HG03442 (cell line): ENCODE measurements around the gene LCN15.
"Not testable (repeated sequence)": the region's sequence is repeated elsewhere in the genome, so short reads cannot be mapped to it uniquely, and the experiment has no call there.

Experiments
- ATAC-seq: cut with Tn5 transposase; IDR thresholded peaks from one replicate; pipeline ENCODE4 v1.9.1; 2021; ENCODE audit warnings: mild to moderate bottlenecking, moderate library complexity; ENCODE audit not compliant: unreplicated experiment

The LCN15 gene

DNA sequence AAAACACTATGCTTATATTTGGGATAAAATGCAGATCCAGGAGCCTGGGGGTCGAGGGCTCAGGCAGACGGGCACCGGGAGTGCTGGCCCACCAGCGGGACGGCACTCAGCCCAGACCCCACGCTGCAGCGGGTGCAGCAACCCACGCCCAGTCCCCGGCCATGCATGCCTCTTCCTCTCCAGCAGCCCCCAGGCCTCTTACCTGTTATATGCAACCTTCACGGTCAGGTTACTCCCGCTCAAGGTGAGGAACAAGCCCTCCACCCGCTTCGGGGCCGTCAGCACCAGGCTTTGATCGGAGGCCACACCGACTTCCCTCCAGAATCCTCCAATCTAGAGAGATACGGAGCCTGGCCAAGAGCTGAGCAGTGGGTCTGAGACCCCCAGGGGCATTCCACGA lies 7.5 kb downstream of the LCN15 start:
- no peak for ATAC-seq

- no peak for ATAC-seq
Observed at GRCh38 chr9:136756134-136756438, 8.2 kb downstream of the LCN15 start.

DNA sequence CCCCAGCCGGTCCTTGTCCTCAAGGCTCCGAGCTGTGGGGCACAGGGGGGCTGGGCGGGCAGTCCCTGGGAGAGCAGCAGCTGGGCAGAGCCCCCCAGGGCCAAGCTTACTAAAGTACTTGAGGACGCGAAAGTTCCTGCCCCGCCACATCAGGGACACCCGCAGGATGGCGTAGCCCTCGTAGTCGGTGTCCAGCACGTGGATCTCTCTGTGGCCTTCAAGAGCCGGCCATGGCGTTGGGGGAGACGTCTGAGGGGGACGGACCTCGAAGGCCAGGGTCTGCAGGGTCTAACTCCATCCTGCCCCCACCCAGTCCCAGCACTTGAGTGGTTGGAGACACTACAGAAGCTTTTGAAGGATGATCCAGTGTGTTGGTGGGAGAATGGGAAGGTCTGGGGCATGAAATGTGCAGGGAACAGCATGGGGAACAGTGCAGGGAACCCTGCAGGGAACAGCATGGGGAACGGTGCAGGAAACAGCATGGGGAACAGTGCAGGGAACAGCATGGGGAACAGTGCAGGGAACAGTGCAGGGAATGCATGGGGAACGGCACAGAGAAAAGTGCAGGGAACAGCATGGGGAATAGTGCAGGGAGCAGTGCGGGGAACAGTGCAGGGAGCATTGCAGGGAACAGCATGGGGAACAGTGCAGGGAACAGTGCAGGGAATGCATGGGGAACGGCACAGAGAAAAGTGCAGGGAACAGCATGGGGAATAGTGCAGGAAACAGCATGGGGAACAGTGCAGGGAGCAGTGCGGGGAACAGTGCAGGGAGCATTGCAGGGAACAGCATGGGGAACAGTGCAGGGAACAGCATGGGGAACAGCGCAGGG lies 8.8 kb downstream of the LCN15 start:
- not testable (repeated sequence) for ATAC-seq

DNA sequence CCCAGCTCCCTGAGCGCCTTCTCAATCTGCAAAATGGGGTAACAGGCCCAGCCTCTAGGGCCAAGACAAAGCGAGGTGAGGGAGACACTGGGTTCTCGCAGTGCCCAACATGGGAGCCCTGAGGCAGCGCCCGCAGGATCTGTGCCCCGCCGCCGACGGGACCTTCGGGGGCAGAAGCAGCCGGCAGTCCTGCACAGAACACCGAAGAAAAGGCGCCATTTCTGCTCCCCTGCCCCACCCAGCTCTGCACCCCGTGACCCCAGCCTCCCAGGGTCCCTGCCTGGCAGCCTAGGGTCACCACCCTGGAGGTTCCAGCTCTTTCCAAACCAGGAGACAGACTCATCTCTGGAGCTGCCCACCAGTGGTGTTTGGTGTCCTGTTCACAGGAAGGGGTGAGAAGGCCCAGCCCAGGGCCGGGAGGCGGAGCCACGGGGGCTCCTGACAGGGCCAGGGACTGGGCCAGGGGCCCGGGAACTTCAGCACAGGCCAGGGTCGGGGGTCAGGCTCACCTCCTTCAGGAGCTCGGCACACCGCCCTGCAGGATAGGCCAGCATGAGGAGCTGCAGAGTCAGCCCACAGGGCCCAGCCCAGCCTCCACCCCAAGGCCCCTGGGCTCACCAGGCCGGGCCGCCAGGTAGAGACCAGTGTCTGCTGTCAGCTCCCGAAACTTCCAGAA lies 9.6 kb downstream of the LCN15 start:
- no peak for ATAC-seq

DNA sequence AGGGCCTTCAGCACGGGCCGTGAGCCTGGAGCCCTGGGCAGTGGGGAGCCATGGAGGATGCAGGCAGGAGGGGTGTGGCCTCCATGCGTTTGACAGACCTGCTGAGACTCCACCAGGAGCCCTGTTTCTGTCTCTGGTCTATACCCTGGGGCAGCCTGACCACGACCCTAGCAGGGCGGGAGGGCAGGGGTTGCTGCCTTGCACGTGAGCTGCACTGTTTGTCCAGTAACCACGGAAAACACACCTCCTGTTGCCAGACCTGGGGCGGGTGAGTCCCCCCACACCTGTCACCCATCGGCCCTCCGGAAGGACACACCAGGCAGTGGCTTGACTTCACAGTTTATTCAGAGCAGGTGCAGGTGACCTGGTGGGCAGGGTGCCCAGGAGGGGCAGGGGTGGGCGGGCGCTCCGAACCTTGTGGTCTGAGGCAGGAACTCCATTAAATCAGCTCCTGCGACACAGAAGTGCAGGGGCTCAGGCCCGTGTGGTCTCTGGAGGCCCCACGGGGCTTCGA lies 10.2 kb downstream of the LCN15 start:
- no peak for ATAC-seq

DNA sequence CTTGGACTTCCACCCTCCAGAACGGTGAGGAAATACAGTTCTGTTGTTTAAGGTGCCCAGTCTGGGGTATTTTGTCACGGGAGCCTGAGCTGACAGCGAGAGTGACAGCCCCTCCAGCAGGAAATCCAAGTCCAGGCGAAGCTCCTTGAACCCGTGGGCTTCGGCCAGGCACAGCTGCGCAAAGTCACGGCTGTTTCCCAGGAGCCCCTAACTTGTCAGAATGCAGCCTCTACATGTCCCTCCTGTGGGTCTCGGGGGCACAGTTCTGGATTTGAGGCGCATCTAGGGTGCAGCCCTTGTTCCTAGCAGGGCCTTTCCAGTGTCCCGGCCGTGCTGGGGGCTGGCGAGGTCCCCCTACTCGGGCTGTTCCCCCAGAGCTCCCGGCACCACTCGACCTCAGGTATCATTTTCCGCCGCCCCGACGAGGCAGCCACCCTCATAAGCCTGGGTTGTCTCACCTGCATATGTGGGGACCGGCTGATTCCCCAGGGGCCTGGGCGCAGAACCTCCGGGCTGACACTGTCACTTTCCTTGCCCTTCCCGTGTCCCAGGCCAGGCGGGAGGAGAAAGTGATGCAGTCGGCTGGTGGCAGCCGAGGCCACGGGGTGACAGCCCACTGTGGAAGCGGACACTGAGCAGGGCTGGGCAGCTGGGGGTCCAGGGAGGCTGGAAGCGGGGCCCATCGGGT lies 10.8 kb downstream of the LCN15 start:
- ATAC-seq = no peak

DNA sequence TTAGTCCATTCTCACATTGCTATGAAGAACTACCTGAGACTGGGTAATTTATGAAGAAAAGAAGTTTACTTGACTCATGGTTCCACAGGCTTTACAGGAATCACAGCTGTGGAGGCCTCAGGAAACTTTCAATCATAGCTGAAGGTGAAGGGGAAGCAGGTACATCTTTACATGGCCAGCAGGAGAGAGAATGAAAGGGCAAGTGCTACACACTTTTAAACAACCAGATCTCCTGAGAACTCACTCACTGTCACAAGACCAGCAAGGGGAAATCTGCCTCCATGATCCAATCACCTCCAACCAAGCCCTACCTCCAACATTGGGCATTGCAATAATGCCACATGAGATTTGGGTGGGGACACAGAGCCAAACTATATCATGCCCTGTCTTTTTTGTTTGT lies 12.5 kb downstream of the LCN15 start:
- ATAC-seq = no peak

GRCh38 chr9:136751244-136751643 lies 13.1 kb downstream of the LCN15 start:
- ATAC-seq = no peak

GRCh38 chr9:136750526-136750925 lies 13.8 kb downstream of the LCN15 start:
- no peak for ATAC-seq

DNA sequence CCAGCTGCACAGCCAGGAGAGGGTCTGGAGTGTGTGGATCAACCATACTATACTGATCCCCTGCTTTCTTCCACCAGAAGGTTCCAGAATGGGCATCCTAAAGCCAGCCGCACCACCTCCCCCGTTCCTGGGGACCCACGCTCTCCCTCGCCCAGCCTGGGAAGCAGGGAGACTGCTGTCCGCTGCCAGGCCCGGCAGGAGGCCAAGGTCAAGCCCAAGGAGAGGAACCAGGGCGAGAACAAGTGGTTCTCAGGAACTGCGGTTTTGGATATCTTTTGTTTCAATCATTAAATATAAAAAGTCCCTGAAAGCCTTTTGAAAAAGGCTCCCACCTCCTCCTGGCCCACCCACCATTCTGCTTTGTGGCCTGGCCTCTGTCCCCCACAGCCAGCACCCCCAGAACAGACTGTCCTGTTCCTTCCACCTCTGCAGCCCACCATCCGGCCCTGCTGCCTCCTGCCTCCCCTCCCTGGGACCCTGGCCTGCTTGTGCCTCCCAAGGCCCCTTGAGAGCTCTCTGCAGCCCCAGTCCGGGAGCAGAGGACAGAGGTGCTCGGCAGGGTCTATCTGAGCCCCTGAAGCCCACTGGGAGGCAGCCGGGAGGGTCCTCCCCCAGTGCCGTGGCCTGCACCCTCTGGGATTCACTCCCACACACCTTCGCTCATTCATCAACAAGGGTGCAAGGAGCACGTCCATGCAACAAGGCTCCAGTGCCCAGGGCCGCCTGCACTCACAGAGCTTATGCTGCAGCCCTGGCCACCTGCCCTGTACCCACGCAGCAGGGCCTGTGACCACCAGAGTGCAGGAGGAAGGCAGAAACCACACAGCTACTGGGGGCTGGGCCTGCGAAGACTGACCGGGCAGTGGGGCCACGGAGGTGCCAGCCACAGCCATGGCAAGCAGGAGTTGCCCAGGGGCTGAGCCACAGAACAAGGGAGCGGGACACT lies 15.4 kb downstream of the LCN15 start:
- ATAC-seq = no peak

- no peak for ATAC-seq
Observed at GRCh38 chr9:136748201-136748600, 16.1 kb downstream of the LCN15 start, which contains the start of gene LCN6. Gene LCN6 (minus strand): TSS chr9:136748525. CDS start chr9:136748483, 42 bp downstream.

DNA sequence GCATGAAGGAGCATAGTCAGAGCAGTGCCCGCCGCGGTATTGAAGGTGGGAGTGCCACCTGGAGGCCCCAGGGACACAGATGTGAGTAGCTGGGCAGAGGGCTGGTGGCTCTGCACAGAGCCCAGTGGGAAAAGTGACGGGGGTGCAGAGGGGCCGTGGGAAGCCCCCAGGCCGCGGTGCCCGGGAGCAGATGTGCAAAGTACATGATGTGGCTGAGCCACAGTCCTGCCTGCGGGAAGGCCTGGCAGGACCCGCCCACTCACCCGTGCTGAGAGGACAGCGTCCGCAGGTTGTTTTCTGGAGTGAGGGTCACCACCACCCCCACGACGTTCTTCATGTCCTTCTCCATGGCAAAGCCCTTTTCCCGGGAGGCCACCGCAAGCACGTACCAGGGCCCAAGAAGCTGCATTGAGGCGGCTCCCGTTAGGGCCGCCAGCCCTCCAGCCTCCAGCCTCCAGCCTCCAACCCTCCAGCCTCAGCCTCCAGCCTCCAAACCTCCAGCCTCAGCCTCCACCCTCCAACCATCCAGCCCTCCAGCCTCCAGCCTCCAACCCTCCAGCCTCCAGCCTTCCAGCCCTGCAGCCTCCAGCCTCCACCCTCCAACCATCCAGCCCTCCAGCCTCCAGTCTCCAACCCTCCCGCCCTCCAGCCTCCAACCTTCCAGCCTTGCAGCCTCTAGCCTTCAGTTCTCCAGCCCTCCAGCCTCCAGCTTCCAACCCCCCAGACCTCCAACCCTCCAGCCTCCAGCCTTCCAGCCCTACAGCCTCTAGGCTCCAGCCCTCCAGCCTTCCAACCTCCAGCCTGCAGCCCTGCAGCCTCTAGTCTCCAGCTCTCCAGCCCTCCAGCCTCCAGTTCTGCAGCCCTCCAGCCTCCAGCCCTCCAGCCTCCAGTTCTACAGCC lies 16.9 kb downstream of the LCN15 start:
- no peak for ATAC-seq

- ATAC-seq = no peak
Observed at GRCh38 chr9:136746621-136747020, 17.7 kb downstream of the LCN15 start.

DNA sequence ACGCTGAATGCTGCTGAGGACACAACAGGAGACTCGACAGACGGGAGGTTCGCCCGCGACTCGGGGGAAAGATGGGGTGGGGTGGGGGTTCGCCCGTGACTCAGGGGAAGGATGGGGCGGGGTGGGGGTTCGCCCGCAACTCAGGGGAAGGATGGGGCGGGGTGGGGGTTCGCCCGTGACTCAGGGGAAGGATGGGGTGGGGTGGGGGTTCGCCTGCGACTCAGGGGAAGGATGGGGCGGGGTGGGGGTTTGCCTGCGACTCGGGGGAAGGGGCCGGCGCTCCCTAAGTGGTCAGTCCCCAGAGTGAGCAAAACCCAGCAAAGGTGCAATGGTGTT lies 18.2 kb downstream of the LCN15 start:
- ATAC-seq = no peak

DNA sequence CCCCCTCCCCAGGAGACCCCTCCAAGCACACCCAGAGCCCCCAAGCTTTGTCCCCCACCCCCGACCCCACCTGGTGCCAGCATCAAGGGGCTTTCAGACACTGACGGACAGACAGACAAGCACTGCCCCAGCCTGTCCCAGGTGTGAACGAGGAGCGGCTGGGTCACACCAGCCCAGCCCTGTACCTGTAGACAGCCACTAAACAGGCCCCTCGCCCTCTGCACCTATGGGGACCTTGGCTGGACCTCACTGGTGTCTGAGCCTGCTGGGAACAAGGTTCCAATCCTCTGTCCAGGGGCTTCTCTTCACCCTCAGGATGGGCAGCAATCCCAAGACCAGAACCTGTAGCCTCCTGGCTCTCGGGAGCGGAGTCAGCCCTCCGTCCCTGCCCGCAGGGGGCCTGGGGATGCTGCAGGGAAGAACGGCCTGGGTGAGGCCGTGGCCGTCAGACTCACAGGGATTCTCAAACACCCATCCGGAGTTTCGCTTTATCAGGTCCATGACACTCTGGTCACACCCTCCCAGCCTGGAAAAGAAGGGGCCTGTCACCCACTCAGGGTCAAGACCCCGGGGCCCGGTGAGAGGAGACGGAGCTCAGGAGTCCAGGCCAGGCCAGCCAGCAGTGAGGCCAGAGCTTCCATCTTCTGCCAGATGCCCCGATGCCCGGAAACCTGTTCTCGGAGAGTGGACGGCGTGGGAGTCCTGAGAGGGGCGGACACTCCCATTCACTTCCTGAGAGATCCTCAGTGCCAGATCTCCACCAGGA lies 18.7 kb downstream of the LCN15 start:
- ATAC-seq = no peak

DNA sequence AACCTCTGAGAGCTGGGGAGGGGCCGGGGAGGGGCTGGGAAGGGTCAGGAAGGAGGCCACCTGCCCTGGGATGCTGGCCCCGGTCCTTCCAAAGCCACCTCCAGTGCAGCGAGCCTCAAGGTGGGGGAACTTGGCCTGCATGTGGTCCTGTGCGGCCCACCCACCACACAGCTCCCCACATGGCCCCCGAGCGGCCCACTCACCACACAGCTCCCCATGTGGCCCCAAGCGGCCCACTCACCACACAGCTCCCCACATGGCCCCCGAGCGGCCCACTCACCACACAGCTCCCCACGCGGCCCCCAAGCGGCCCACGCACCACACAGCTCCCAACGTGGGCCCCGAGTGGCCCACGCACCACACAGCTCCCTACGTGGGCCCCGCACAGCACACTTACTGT lies 19.5 kb downstream of the LCN15 start:
- no peak for ATAC-seq

DNA sequence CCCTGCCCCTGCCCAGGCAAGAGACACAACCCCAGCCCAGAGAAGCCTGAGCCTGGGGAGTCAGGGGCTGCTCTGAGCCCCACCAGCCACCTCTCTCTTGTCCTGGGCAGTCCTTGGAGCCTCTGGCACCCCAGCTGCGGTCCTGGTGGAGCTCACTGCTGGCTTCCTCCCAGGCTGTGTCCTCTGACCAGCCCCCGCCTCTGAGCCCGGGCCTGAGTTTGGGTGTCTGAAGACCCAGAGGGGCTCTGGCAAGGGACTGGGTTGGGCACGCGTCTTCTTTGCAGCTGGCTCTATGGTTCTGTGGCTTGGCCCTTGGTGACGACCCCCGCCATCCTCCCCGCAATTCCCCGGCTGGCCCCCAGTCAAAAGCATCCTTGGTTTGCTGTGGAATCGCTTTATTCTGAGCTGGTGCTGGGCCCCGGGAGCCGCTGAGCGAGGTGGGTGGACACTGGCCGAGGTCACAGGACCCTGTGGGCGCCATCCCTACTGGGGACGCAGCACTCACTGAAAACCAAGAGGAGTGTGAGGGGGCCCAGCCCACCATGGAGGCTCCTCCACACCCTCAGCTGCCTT lies 20.6 kb downstream of the LCN15 start:
- ATAC-seq = no peak

DNA sequence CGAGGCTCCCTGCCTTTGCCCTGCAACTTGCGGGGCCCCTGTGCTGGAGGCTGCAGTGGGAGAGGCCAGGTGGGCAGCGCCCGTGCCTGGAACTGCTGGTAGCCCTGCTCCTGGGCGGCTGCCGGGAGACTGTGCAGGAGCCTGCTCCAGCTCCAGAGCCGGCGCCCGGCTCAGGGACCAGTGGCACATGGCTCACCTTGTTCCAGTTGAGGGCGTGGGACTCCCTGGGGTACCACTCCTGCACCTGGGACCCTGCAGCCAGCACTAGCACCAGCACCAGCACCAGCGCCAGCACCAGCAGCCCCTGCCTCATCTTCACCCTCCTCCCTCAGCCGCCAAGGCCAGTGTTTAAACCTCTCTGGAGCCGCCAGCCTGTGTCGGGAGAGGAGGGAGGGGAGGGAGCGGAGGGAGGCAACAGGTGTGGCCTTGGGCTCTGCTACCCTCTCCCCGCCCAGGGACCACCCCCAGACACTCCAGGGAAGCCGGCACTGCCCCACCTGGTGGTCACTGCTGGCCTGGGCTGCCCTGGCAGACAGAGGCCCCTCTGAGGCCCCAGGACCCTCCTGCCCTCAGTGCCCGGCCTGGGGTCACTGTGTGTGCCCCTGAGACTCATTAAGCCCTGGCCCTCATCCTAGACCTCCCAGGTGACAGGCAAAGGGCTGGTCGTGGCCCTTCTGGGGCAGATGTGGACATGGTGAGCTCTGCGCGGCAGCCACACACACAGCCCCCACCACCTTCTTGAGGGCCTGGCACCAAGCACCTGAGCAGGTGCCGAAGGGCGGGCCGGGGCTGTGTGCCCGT lies 21.5 kb downstream of the LCN15 start, which contains the start of gene LCN10:
TSS of gene LCN10 (minus strand) at position 350 of the 801 bp plus-strand sequence. CDS start at position 313, 37 bp downstream.
- ATAC-seq = no peak
